ENCODE results near the gene SPATA13. TPM values are rescaled to one million over a fixed set of nuclear protein-coding genes. Genes with fewer than 3 reads are reported as not detected.

SPATA13 gene
- total RNA-seq, 1 donor = 34.7 TPM

GRCh38 chr13:24243302-24243701, 82.8 kb downstream of the SPATA13 start:
- no peak for DNase-seq (ENCODE audit: low read depth in 2 of 3, low spot score in 2 of 3)

- no peak for DNase-seq (ENCODE audit: low read depth in 2 of 3, low spot score in 2 of 3)
Observed at GRCh38 chr13:24244802-24245201, 84.3 kb downstream of the SPATA13 start.

- no peak for DNase-seq (ENCODE audit: low read depth in 2 of 3, low spot score in 2 of 3)
Observed at GRCh38 chr13:24247016-24247415, 86.5 kb downstream of the SPATA13 start.

GRCh38 chr13:24249624-24250023, 89.1 kb downstream of the SPATA13 start:
- DNase-seq (ENCODE audit: low read depth in 2 of 3, low spot score in 2 of 3) = no peak

GRCh38 chr13:24250376-24251057, 90.0 kb downstream of the SPATA13 start:
- no peak for DNase-seq (ENCODE audit: low read depth in 2 of 3, low spot score in 2 of 3)

GRCh38 chr13:24251525-24251924, 91.0 kb downstream of the SPATA13 start:
- peak in 1 of 3 donors; percentile 31 for DNase-seq (ENCODE audit: low read depth in 2 of 3, low spot score in 2 of 3)

GRCh38 chr13:24252136-24252535, 91.6 kb downstream of the SPATA13 start:
- no peak for DNase-seq (ENCODE audit: low read depth in 2 of 3, low spot score in 2 of 3)

GRCh38 chr13:24253520-24254145, 93.1 kb downstream of the SPATA13 start:
- DNase-seq (ENCODE audit: low read depth in 2 of 3, low spot score in 2 of 3) = no peak

GRCh38 chr13:24254146-24254841, 93.8 kb downstream of the SPATA13 start:
- peak; percentile 67 to 94 (median 90) for DNase-seq (ENCODE audit: low read depth in 2 of 3, low spot score in 2 of 3)

- DNase-seq (ENCODE audit: low read depth in 2 of 3, low spot score in 2 of 3) = no peak
Observed at GRCh38 chr13:24257497-24257896, 97.0 kb downstream of the SPATA13 start.

GRCh38 chr13:24261566-24261965, 101.0 kb downstream of the SPATA13 start:
- DNase-seq (ENCODE audit: low read depth in 2 of 3, low spot score in 2 of 3) = peak in 1 of 3 donors; percentile 34

- no peak for DNase-seq (ENCODE audit: low read depth in 2 of 3, low spot score in 2 of 3)
Observed at GRCh38 chr13:24263632-24264031, 103.1 kb downstream of the SPATA13 start.

GRCh38 chr13:24264976-24265375, 104.5 kb downstream of the SPATA13 start:
- peak in 1 of 3 donors; percentile 70 for DNase-seq (ENCODE audit: low read depth in 2 of 3, low spot score in 2 of 3)

- DNase-seq (ENCODE audit: low read depth in 2 of 3, low spot score in 2 of 3) = no peak
Observed at GRCh38 chr13:24265453-24265852, 104.9 kb downstream of the SPATA13 start.

- DNase-seq (ENCODE audit: low read depth in 2 of 3, low spot score in 2 of 3) = peak in 1 of 3 donors; percentile 58
Observed at GRCh38 chr13:24267274-24267673, 106.8 kb downstream of the SPATA13 start.

- DNase-seq (ENCODE audit: low read depth in 2 of 3, low spot score in 2 of 3) = no peak
Observed at GRCh38 chr13:24267801-24268200, 107.3 kb downstream of the SPATA13 start.

- DNase-seq (ENCODE audit: low read depth in 2 of 3, low spot score in 2 of 3) = no peak
Observed at GRCh38 chr13:24269821-24270220, 109.3 kb downstream of the SPATA13 start.

- peak; percentile 69 to 86 (median 82) for DNase-seq (ENCODE audit: low read depth in 2 of 3, low spot score in 2 of 3)
Observed at GRCh38 chr13:24270639-24271141, 110.2 kb downstream of the SPATA13 start.

GRCh38 chr13:24271231-24271600, 110.7 kb downstream of the SPATA13 start:
- no peak for DNase-seq (ENCODE audit: low read depth in 2 of 3, low spot score in 2 of 3)

- DNase-seq (ENCODE audit: low read depth in 2 of 3, low spot score in 2 of 3) = peak in 2 of 3 donors; percentile 77 to 90
Observed at GRCh38 chr13:24271601-24272451, 111.3 kb downstream of the SPATA13 start.
